Stimulated activated naive CD4-positive, alpha-beta T cell treated with Interleukin-2 at 50 U/mL for 16 hours (primary cell): ENCODE data around the gene IST1.
A peak's percentile ranks its signal among the peaks of the same experiment; 100 is the strongest.

Experiments
- DNase-seq: peaks from one replicate; lab custom pipeline; 2025; lab: John Stamatoyannopoulos, UW

IST1 gene

DNA sequence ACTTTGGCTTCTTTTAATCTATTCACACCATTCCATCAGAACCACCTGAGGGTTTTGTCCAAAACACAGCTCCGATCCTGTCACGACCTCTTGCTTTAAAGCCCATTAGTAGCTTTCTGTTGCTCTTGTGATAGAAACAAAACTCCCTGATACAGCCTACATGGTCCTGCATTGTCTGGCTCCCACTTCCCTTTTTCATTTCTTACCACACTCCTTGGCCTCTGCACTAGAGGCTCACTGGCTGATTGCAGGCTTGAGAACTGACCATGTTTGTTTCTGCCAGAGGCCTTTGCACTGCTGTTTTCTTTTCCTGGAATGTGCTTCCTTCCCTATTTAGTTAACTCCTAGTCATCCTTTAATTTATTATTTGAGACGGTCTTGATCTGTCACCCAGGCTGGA is 23.7 kb downstream of the IST1 start:
- DNase-seq, result no peak

DNA sequence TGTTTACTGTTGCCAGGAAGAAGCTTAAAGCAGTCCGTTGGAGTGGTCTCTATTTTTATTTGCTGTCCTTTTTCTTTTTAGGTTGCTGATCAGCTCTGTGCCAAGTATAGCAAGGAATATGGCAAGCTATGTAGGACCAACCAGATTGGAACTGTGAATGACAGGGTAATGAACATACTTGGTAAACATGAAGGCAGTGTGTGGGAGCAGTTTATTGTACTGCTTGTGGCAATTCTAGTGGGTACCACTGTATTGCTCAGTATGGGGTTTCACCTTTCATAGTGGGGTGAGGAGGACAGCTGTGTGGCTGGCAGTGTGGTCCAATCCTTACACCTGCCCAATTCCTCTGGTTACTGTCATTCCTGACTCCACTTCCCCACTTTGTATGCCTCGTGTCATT is 25.3 kb downstream of the IST1 start:
- DNase-seq, result no peak

DNA sequence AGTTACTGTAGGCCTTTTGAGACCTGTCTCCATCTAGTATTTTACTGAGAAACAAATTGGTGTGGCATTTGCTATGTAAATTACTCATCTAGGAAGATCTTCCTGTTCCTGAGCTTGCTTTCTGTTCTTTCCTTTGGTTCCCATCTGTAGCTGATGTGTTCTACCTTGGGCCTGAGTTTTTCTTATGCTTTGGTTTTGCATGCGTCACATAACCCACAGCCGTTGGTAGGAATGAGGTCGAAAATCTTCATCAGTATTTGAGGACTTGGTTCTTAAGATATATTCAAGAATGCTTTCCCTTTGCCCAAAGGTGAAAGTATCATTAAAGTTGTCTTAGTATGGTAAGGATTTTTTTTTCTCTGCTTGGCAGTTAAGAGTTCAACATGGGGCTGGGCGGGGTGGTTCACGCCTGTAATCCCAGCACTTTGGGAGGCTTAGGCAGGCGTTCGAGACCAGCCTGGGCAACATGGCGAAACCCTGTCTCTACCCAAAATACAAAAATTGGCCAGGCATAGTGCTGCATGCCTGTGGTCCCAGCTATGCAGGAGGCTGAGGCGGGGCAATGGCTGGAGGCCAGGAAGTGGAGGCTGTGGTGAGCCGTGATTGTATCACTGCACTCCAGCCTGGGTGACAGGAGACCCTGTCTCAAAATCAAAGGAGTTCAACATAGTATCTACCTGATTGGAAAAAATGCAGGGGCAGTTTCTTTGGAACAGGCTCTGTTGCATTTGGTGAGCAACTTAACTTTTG is 28.8 kb downstream of the IST1 start:
- no peak for DNase-seq

DNA sequence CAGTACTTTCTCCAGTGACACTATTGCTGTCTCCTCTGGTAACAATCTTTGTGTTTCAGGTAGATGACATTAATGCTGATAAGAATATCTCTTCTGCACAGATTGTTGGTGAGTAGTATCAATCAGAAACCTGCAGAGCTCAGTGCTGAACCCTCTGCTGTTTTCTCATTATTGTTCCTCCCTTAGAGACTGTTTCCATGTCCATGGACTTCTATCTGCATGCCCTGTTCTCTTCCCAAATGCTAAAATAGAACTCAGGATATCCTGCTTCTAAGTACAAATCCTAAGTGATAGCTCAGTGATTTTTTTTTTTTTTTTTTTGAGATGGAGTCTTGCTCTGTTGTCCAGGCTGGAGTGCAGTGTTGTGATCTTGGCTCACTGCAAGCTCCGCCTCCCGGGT is 29.4 kb downstream of the IST1 start:
- DNase-seq, result no peak

DNA sequence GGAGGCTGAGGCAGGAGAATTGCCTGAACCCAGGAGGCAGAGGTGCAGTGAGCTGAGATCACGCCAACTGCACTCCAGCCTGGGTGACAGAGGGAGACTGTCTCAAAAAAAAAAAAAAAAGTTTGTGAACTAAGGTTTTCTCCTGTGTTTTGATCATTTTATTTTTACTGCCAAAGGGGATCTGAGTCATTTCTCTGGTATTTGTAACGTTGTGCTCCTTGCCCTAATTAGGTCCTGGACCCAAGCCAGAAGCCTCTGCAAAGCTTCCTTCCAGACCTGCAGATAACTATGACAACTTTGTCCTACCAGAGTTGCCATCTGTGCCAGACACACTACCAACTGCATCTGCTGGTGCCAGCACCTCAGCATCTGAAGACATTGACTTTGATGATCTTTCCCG is 32.1 kb downstream of the IST1 start:
- DNase-seq, result no peak

DNA sequence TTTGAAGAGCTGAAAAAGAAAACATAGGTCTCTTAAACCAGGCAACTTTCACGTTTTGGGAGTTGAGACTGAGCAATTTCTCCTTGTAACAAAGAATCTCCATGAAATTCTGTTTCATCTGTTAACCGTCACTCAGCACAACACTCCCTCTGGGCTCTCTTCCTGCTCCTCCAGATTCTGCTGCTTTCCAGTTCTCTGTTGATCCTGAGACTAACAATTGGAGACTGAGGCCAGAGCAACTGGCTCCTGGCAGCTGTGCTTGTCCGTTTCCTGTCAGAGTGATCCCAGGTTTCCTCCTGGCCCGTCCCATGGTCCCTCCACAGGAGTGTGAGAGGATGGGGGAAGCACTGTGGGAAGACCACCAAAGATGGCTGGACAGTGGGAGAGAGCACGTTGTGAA is 32.5 kb downstream of the IST1 start:
- DNase-seq, result no peak

DNA sequence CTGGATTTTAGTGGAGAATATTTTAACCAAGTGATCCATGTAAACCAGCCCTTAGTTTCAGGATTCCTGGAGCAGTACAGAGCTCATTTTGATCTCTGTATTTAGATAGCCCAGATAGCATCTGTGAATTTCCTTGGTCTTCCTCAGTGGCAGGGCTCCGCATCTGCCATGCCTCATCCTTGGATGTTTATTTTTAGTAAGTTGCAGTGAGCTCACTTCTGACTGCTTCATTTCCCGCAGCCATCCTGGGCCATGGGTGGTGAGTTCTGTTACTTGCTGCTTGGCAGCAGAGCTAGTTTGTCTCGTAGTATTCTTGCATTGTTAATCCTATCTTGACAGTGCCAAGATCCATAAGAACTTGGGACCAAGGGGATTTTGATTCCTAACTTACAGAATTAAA is 33.7 kb downstream of the IST1 start:
- no peak for DNase-seq

DNA sequence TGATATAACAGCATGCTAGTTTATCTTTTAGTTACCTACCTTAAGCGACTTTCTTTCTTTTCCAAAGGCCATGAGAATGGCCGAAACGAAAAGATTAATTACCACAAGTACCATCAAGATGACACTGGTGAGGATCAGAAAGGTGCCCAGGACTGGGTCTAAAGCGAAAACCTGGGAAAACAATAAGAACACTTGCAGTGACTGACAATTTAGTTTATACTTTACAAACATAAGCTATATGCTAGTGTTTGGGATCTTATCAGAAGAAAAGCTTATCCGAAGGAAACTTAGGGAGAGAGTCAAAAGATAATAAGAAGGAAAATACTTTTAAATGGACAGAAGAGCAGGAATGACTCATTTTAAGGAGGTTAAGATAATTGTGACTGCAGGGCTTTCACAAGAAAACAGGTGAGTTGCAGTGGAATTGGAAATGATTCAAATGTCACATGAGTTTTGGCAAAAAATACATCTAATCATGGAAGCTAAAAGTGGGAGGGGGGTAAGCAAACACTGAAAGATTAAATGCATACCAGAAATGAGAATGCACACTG is 34.8 kb downstream of the IST1 start:
- no peak for DNase-seq

DNA sequence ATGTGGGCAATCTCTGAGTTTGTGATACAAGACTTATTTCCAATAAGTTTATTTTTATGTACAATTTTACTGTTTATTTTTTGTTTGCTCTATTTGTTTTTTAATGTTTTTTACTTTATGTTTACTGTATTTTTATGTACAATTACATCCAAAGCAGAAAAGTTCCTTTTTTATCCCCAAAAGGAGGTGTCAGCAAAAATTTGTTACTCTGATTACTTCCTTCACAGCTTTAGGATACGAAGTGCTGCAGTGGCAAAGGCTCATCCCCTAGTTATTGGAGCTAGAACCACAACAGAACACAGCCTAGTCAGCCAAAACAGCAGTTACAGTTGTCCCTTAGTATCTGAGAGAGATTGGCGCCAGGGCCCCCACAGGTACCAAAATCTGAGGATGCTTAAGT is 35.7 kb downstream of the IST1 start:
- DNase-seq, result no peak

DNA sequence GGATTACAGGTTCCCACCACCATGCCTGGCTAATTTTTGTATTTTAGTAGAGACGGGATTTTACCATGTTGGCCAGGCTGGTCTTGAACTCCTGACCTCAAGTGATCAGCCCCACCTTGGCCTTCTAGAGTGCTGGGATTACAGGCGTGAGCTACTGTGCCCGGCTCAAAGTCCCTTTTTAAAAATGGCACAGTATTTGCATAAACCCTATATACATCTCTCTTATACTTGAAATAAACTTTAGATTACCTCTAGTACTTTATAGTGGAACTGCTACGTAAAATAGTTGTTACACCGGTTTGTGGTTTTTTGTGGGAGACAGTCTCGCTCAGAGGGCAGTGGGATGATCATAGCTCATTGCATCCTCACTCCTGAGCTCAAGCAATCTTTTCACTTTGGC is 36.3 kb downstream of the IST1 start:
- no peak for DNase-seq

DNA sequence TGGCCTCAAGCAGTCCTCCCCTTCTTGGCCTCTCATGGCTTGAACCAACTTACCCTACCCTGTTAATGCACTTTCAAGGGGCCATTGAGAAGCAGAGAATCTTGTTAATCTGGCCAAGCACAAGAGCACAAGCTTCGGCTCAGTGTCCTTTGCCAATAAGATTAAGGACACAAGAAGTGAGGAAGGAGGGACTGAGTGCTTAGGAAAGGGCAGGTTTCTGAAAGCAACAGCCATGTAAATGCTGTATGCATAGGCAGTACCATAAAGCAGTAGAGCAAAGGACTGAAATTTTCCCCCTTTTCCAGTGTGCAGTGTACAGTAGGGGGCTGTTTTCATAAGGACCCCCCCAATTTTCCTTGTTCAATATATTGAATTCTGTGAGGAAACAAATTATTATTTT is 37.7 kb downstream of the IST1 start:
- no peak for DNase-seq

DNA sequence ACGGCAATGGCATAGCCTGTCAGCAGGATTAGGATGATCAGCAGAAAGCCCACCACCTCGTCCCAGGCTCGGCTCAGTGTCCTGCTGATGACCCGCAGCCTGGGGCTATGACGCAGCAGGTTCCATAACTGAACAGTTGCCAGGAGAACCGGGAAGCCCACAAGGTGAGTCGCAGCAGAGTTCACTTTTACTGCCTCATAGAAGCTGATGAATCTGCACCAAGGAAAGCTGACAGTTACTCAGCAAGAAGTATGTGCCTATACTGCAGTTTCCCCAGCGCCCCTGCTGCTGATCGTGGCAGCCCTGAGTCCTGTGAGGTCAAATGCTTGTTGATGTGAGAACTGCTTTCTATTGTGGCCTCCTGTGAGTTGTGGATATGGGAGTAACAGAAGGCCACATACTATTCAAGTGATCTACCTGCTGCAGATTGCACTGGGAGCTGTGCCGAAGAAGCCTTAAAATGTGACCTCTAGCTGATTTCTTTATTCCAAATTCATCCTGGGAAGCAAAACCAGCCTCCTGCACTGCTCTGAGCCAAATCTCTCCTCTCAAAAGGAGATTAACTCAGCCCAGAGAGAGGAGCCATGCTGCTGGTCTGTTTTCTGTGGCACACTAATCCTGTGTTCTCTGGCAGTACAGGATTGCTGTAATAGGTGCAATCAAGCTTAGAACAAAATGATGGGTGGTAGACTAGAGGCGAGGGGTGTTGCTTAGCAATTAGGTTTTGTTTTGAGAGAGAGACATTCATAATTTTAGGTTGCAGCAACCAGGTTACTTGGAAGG is 38.8 kb downstream of the IST1 start:
- no peak for DNase-seq

DNA sequence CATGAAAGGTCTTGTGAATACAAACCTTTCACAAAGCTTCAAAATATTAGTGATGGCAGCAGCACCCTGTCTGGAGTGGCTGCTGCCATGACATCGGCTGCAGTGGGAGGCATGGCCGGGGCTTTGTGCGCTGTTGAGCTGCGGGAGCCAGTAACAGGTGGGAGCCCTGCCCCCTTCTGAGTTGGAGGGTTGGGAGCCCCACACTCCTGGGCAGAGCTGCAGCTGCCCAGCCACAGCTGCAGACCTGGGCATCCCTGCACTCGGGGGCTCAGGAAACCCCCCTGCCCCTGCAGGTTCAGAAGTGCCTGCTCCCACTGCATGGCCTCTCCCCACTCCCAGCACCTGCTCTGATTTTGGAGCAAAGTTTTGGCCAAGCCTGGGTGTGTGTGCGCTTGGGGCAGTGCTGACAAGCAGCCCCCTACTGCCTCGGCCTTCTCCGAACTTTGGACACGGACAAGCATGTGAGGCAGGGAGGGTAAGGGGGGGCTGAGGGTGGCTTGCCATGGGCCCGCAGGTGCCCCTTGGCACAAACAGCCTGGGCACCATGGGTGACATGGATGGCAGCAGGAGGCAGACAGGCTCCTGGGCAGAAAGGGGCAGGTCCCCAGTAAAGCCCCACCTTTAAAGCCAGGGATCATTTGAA is 42.7 kb downstream of the IST1 start:
- no peak for DNase-seq

DNA sequence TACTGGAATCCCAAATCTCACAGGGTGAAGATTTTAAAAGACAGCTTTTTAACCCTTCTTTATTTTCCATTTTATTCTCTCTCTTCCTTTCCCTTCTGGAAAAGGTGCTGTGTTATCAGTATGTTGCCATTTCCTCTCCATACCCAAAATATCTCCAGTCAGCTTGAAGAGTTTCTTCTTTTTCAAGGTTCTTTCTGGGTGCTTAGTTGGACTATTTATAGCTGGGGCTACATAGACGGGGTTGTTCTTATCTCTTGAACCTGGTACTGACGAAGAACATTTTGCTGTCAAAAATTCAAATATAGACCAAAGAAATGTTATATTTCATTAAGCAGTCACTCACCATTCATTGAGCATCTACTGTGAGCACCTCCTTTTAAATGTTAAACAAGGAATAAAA is 48.6 kb downstream of the IST1 start:
- DNase-seq, result no peak

DNA sequence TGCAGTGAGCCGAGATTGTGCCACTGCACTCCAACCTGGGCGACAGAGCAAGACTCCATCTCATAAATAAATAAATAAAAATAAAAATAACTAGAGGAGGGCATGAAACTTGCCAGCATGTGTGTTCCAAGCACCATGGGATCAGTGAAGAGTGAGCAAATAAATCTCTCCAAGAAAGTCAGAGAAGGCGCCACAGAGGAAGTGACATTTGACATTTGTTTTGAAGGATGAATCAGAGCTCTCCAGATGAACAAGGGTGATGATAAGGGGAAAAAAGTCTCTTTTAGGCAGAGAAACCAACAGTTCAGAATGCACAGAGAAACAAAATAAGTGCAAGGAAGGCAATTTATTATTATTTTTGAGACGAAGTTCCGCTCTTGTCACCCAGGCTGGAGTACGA is 50.3 kb downstream of the IST1 start:
- no peak for DNase-seq

DNA sequence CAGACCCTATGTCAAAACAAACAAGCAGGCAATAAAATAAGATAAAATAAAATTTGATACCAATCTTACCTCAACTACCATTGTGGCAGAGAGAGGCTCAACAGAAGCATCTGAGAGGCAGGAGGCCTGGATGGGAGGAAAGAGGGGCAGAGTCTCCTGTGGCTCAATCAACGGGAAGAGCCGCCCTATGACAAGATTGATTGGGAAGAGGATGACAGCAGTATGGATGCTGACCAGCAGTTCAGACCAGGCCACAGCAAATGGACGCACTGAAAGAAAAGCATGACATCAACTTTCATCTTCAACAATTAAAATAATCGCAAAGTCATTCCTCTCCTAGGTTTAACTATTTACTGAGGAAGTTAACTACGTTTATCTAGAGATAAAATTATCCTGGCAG is 57.5 kb downstream of the IST1 start:
- DNase-seq, result no peak

DNA sequence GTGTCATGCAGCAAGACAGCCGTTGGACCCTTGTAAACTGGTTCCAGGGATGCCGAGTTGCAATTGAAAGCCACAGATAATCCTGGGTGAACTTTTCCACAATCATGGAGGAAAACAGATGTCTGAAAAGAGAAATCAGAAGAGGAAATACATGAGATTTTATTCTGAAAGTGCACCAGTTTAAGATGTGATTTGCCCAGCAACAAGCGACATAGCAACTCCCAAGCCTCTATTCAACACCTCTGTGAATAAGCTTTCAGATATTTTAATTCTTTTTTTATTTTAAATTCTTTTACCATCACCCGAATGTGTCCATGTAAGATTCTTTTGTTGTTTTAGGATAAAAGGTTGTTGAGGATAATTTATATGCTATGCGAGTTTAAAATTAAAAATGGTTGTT is 58.8 kb downstream of the IST1 start:
- no peak for DNase-seq

DNA sequence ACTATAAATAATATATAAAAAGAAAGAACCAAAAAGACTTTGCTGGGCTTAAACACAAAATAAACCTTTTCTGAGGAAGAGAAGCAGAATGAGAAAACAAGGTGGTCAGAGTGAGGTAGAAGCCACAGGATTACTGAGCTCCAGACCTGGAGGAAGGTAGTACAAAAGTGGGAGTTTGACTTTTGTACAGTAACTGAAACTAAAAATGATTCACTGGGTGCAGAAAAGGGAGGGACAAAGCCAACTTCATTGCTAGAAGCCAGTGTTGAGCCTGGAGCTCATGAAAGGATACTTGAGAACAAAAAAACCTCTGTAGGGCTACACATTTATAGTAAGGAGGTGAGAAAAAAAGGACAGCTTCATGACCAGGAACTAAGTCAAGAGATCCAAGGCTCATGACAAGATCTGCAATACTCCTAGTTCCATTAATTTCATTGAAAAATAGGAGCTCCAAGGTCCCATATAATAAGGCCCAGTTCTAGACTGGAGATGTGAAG is 59.4 kb downstream of the IST1 start:
- no peak for DNase-seq

DNA sequence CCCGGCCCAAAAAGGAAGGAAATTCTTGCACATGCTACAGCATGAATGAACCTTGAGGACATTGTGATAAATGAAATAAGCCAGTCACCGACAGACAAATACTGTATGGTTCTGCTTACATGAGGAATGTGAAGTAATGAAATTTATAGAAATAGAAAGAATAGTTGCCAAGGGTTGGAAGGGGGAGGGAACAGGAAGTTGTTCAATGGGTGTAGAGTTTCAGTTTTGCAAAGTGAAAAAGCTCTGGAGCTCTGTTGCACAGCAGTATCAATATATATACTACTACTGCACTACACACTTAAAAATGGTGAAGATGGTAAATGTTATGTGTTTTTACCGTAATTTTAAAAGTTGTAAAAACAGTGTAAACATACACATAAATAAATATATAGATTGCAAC is 61.2 kb downstream of the IST1 start:
- DNase-seq, result no peak

DNA sequence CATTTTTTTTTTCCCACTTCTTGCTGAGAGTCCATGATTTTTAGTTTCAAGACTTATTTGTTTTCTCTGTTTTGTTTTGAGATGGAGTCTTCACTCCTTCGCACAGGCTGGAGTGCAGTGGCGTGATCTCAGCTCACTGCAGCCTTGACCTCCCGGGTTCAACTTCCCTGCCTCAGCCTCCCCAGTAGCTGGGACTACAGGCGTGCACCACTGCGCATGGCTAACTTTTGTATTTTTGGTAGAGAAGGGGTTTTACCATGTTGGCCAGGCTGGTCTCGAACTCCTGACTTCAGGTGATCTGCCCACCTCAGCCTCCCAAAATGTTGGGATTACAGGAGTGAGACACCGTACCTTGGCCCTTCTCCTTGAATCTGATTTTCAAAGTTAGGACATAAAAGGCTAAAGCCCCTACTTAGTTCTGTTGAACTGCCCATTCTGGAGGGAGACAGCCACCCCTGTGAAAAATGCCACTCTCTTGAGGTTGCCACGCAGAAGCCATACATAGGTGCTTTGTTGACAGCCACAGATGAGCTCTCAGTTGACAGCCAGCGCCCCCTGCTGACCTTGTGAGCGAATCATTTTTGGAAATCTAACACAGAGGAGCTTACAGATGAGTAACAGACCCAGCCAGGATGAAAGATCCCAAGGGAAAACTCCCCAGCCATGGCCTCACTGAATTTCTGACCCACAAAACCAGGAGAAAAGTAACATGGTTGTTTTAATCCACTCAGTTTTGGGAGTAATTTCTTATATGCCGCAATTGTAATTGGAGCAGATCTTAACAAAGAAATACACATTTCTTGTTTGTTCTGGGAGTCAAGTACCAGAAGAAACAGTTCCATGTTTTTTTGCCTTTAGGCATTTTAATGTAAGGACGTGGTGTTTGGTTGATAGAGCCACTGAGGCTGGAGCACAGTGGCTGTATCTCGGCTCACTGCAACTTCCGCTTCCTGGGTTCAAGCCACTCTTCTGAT is 66.0 kb downstream of the IST1 start:
- peak; percentile 72 for DNase-seq

DNA sequence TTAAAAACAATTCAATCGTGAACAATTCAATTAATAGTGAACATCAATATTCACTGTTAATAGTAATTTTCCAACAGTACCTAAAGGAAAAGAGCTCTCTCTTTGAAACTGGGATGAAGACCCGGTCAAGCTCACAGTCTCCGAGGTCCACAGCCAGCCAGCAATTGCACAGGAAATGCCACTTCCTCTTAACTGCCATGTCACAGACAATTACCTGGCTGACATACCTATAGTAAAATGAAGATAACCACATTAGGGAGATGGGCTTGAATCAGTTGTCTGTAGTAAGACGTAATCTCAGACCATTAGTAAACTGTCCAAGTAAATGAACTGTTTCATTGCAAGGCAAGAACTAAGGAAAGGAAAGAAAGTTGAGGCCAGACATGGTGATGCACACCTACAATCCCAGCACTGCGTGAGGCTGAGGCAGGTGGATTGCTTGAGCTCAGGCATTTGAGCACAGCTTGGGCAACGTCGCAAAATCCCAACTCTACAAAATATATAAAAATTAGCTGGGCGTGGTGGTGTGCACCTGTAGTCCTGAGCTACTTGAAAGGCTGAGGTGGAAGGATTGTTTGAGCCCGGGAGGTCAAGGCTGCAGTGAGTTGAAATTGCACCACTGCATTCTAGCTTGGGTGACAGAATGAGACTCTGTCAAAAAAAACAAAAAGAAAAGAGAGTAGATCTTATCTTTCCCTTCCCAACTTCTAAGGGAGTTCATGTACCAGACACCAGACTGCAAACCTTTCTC is 68.0 kb downstream of the IST1 start:
- no peak for DNase-seq
